Fibroblast of pulmonary artery (primary cell): ENCODE data around the gene ABCA13.

Experiments used
- DNase-seq: peaks from one replicate; pipeline ENCODE4 v3.0.0-alpha.2; 2010; ENCODE audit warnings: low read depth
- H3K4me3 ChIP-seq: replicated peaks from 2 replicates; pipeline ENCODE4 v1.5.1; 2011; ENCODE audit warnings: low read depth, mild to moderate bottlenecking, control low read depth, low read length, moderate library complexity
- CTCF ChIP-seq: IDR thresholded peaks from 2 replicates; pipeline ENCODE4 v1.5.1; 2011; ENCODE audit warnings: mild to moderate bottlenecking, control low read depth, low read length, inconsistent platforms; ENCODE audit errors: missing control alignments

The ABCA13 gene

GRCh38 chr7:48355346-48355745, 184.1 kb downstream of the ABCA13 start:
- no peak for TF ChIP-seq CTCF
- H3K4me3 ChIP-seq, result no peak overlapping the region
- DNase-seq, result no peak

- no peak for TF ChIP-seq CTCF
- no peak for DNase-seq
- H3K4me3 ChIP-seq, result no peak overlapping the region
These were observed 189.3 kb downstream of the ABCA13 start for GRCh38 chr7:48360574-48360973.

- TF ChIP-seq CTCF, result no peak
- no peak for DNase-seq
- H3K4me3 ChIP-seq, result no peak overlapping the region
These were observed 191.9 kb downstream of the ABCA13 start for GRCh38 chr7:48363174-48363573.

- no peak for TF ChIP-seq CTCF
- DNase-seq, result no peak
- H3K4me3 ChIP-seq, result no peak overlapping the region
These were observed 193.8 kb downstream of the ABCA13 start for GRCh38 chr7:48365010-48365409.

GRCh38 chr7:48366096-48366495, 194.8 kb downstream of the ABCA13 start:
- H3K4me3 ChIP-seq, result no peak overlapping the region
- no peak for TF ChIP-seq CTCF
- DNase-seq, result no peak

- DNase-seq, result no peak
These were observed 205.0 kb downstream of the ABCA13 start for GRCh38 chr7:48376263-48376662.

More at GRCh38 chr7:48376263-48376662, 205.0 kb downstream of the ABCA13 start:
- no peak for TF ChIP-seq CTCF
- H3K4me3 ChIP-seq, result no peak overlapping the region
